OCI-LY1 (cell line): ENCODE measurements around the gene GNAI2.

Experiments used
- H2AFZ ChIP-seq: fragments of 200-600 bp; sonication (generic), shearing (Covaris generic); 2 replicates; pipeline ENCODE4 v1.6.0; 2014; ENCODE audit warnings: antibody characterized with exemption, mild to moderate bottlenecking, low read length
- H3F3A ChIP-seq: fragments of 200-600 bp; sonication (generic), shearing (Covaris generic); 2 replicates; pipeline ENCODE4 v1.6.0; 2014; ENCODE audit warnings: mild to moderate bottlenecking, antibody characterized with exemption, low read length, moderate library complexity; ENCODE audit not compliant: insufficient read depth
- H3K27ac ChIP-seq: fragments of 200-600 bp; sonication (generic); 2 replicates; pipeline ENCODE4 v1.5.1; 2014; ENCODE audit warnings: low read length, mixed run types, mild to moderate bottlenecking, low read depth; ENCODE audit not compliant: poor library complexity, severe bottlenecking
- H3K27me3 ChIP-seq: fragments of 200-600 bp; sonication (generic); 2 replicates; pipeline ENCODE4 v1.6.0; 2014; ENCODE audit warnings: antibody characterized with exemption, mild to moderate bottlenecking, low read length, moderate library complexity; ENCODE audit not compliant: insufficient read depth
- H3K36me3 ChIP-seq: fragments of 200-600 bp; sonication (generic); 2 replicates; pipeline ENCODE4 v1.6.1; 2014; ENCODE audit warnings: mild to moderate bottlenecking, antibody characterized with exemption, low read length, moderate library complexity, mixed read lengths; ENCODE audit not compliant: insufficient read depth
- H3K4me1 ChIP-seq: fragments of 200-600 bp; sonication (generic); 2 replicates; pipeline ENCODE4 v1.5.1; 2014; ENCODE audit warnings: mild to moderate bottlenecking, low read length, moderate library complexity; ENCODE audit not compliant: insufficient read depth, severe bottlenecking
- H3K4me2 ChIP-seq: fragments of 200-600 bp; sonication (generic), shearing (Covaris generic); 2 replicates; pipeline ENCODE4 v1.6.1; 2014; ENCODE audit warnings: low read length
- H3K4me3 ChIP-seq: fragments of 200-600 bp; sonication (generic); 2 replicates; pipeline ENCODE4 v1.5.1; 2014; ENCODE audit warnings: low read length, low read depth, mild to moderate bottlenecking, mixed read lengths; ENCODE audit not compliant: poor library complexity, severe bottlenecking
- H3K79me2 ChIP-seq: fragments of 200-600 bp; shearing (Covaris generic); 2 replicates; pipeline ENCODE4 v1.6.1; 2016; ENCODE audit warnings: mixed run types, low read length, mixed read lengths; ENCODE audit not compliant: insufficient read depth
- H3K9ac ChIP-seq: fragments of 200-600 bp; sonication (generic), shearing (Covaris generic); 2 replicates; pipeline ENCODE4 v1.6.1; 2014; ENCODE audit warnings: mild to moderate bottlenecking, low read length, mixed read lengths
- H3K9me2 ChIP-seq: fragments of 200-600 bp; sonication (generic), shearing (Covaris generic); 2 replicates; pipeline ENCODE4 v1.6.1; 2014; ENCODE audit warnings: low read depth, mild to moderate bottlenecking, low read length, mixed read lengths
- H3K9me3 ChIP-seq: fragments of 200-600 bp; shearing (Covaris generic); 2 replicates; pipeline ENCODE4 v1.6.1; 2014; ENCODE audit warnings: low read length, mixed read lengths
- H4K20me1 ChIP-seq: fragments of 200-600 bp; sonication (generic), shearing (Covaris generic); 2 replicates; pipeline ENCODE4 v1.6.0; 2016; ENCODE audit warnings: mild to moderate bottlenecking, low read length; ENCODE audit not compliant: insufficient read depth
- CTCF ChIP-seq: fragments of 200-600 bp; sonication (generic), shearing (Covaris generic); IDR thresholded peaks from 2 replicates; pipeline ENCODE4 v1.5.1; 2017; ENCODE audit warnings: mild to moderate bottlenecking, antibody characterized with exemption, low read length, moderate library complexity, mixed read lengths
- EZH2 ChIP-seq: fragments of 200-600 bp; sonication (generic), shearing (Covaris generic); IDR thresholded peaks from 2 replicates; pipeline ENCODE4 v1.8.0; 2017; ENCODE audit warnings: borderline replicate concordance, mixed run types, mild to moderate bottlenecking, antibody characterized with exemption, low read length, moderate library complexity, mixed read lengths

Gene GNAI2

DNA sequence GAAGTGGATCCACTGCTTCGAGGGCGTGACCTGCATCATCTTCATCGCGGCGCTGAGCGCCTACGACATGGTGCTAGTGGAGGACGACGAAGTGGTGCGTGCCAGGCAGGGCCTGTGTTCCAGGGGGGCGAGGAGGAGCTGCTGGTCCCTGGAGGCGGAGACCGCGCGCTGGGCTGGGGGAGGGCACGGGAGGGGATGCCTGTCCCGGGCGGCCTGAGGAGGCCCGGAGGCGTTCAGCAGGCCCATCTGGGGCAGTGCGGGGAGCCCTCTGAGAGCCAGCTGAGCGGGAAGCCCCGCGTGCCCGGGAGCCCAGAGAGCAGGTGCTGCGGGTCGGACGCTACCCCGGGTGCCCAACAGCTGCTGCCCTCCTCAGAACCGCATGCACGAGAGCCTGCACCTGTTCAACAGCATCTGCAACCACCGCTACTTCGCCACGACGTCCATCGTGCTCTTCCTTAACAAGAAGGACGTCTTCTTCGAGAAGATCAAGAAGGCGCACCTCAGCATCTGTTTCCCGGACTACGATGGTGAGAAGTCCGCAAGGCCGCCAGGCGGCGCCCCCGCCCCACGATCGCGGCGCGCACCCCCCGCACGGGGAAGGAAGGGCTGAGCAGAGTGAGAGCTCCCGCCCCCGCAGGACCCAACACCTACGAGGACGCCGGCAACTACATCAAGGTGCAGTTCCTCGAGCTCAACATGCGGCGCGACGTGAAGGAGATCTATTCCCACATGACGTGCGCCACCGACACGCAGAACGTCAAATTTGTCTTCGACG is 41.7 kb upstream of the GNAI2 start:
- Histone ChIP-seq H3K27me3 (no peaks in the 10 kb centered on the region), H3K9ac (no peak overlapping the region), H3K4me1 (peaks cover 6% of the 10 kb centered on the region), H4K20me1 (no peaks in the 10 kb centered on the region), H3K79me2 (no peaks in the 10 kb centered on the region), H3K27ac (no peak overlapping the region), H3K4me3 (no peak overlapping the region), H3K9me2 (no peaks in the 10 kb centered on the region), H3K36me3 (no peaks in the 10 kb centered on the region), H3K9me3 (no peaks in the 10 kb centered on the region), H3K4me2 (no peak overlapping the region), H3F3A (no peaks in the 10 kb centered on the region), H2AFZ (no peak overlapping the region)
- TF ChIP-seq EZH2 (no peak), CTCF (peak; percentile 76)

- H3K79me2 ChIP-seq, result no peaks in the 10 kb centered on the region
- no peak overlapping the region for H3K9ac ChIP-seq
- no peak overlapping the region for H3K27ac ChIP-seq
- H3K9me3 ChIP-seq, result no peaks in the 10 kb centered on the region
- no peak overlapping the region for H3K4me3 ChIP-seq
- TF ChIP-seq EZH2, result no peak
- no peak for TF ChIP-seq CTCF
- no peak overlapping the region for H3K4me2 ChIP-seq
- H3K4me1 ChIP-seq, result peaks cover 6% of the 10 kb centered on the region
- no peak overlapping the region for H2AFZ ChIP-seq
- no peaks in the 10 kb centered on the region for H3K27me3 ChIP-seq
- H3K36me3 ChIP-seq, result no peaks in the 10 kb centered on the region
- no peaks in the 10 kb centered on the region for H3K9me2 ChIP-seq
- no peaks in the 10 kb centered on the region for H3F3A ChIP-seq
- H4K20me1 ChIP-seq, result no peaks in the 10 kb centered on the region
These were observed 41.0 kb upstream of the GNAI2 start for GRCh38 chr3:50194903-50195500.

DNA sequence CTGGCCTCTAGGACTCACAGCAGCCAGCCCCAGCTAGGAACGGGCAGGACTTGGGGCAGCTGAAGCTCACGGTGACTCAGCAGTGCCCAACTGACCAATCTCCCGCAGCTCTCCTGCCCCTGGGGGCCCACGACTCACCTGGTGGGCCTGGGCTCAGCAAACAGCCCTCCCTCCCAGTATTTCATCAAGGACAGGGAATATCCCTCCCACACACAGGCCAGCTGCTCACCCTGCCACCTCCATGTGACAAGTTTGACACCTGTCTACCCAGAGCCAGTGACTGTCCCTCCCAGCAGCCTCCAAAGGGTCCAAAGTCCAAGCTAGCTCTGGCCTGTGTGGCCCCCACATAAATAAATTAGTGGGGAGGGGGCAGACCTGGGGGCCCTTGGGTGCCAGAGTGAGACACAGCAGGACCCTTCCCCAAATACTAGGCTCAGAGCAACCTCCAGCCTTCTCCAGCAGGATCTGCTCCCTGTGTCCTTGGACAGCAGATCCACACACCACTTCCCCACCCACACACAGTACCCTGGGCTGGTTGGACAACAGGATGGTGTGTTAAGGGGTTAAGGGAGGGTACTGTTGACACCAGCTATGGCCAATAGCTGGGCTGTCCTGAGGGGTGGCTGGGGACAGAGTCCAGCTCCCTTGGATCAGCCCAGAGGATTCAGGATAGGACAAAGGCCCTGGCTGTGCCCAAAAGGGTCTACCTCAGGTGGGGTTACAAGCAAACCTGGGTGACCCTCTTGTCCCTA is 40.3 kb upstream of the GNAI2 start:
- peaks cover 5% of the 10 kb centered on the region for H3K4me1 ChIP-seq
- TF ChIP-seq EZH2, result no peak
- no peak for TF ChIP-seq CTCF

More for the DNA sequence above, 40.3 kb upstream of the GNAI2 start:
- H3K79me2 ChIP-seq, result no peaks in the 10 kb centered on the region
- no peak overlapping the region for H3K4me3 ChIP-seq
- no peaks in the 10 kb centered on the region for H3K27me3 ChIP-seq
- H3K27ac ChIP-seq, result no peak overlapping the region
- H3F3A ChIP-seq, result no peaks in the 10 kb centered on the region
- no peaks in the 10 kb centered on the region for H3K36me3 ChIP-seq
- H3K9me3 ChIP-seq, result no peaks in the 10 kb centered on the region
- H3K4me2 ChIP-seq, result no peak overlapping the region
- H3K9me2 ChIP-seq, result no peaks in the 10 kb centered on the region
- no peak overlapping the region for H2AFZ ChIP-seq
- H4K20me1 ChIP-seq, result no peaks in the 10 kb centered on the region
- no peak overlapping the region for H3K9ac ChIP-seq
